CD4-positive, alpha-beta T cell treated with Interleukin-15 for 4 hours (primary cell): ENCODE measurements around the gene RAB10.

Source experiments
- DNase-seq: peaks from one replicate; pipeline ENCODE4 v3.0.0-alpha.2; 2020; ENCODE audit warnings: low spot score

The RAB10 gene

DNA sequence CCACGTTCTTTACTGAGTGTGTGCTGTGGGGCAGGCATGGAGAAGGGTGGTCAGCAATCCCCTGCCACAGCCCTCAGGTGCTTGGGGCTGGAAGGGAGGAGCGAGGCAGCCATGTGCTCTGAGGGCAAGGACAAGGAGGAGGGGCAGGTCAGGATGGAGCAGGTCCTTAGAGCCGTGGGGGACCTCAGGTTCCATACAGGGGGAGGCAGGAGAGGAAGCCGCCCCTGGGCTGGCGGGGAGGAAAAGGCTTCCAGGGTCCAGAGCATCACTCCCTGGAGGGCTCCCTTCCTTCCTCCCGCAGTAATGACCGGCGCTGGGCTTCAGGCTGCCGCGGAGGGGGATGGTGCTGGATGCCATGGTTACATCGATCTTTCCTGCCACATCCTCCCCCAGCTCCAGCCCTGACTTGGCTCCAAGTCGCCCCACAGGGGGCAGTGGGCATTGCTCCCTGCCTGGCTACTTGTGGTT is 145.6 kb downstream of the RAB10 start:
- DNase-seq, result no peak

GRCh38 chr2:26182441-26182840 is 148.6 kb downstream of the RAB10 start:
- DNase-seq, result no peak

DNA sequence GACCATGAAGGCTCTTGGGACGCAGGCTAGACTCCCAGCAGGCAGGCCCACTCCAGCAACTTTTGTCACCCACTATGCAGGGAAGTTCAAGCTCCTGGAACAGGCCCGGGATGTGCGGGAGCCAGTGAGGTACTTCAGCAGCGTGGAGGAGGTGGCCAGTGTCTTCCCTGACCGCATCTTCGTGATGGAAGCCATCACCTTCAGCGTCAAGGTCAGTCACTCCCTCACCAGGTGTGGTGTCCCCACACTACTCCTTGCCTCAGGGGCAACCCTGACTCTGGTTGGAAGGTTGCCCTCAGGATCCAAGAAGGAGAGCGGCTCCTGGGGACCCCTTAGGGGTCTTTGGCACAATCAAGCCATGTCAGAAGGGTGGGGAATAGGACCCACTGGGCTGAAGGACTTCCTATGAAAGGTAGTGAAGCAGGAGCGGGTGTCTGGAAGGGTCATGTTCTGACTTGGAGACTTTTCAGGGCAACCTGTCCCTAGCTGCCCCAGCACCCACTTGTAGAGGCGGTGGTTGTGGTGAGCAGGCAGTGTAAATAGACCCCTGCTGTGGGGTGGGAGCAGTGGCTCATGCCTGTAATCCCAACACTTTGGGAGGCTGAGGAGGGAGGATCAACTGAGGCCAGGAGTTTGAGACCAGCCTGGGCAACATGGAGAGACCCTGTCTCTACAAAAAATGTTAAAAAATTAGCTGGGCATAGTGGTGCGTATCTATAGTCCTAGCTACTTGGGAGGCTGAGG is 149.2 kb downstream of the RAB10 start:
- DNase-seq, result no peak

DNA sequence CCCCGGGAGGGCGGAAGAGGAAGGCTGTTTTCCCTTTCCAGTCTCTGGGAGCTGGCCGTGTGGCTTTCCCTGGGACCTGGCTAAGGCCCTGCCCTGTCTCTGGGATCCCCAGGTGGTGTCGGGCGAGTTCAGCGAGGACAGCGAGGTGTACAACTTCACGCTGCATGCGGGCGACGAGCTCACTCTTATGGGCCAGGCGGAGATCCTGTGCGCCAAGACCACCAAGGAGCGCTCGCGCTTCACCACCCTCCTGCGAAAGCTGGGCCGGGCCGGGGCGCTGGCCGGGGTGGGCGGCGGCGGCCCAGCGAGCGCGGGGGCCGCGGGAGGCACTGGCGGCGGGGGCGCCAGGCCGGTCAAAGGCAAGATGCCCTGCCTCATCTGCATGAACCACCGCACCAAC is 150.2 kb downstream of the RAB10 start:
- no peak for DNase-seq

DNA sequence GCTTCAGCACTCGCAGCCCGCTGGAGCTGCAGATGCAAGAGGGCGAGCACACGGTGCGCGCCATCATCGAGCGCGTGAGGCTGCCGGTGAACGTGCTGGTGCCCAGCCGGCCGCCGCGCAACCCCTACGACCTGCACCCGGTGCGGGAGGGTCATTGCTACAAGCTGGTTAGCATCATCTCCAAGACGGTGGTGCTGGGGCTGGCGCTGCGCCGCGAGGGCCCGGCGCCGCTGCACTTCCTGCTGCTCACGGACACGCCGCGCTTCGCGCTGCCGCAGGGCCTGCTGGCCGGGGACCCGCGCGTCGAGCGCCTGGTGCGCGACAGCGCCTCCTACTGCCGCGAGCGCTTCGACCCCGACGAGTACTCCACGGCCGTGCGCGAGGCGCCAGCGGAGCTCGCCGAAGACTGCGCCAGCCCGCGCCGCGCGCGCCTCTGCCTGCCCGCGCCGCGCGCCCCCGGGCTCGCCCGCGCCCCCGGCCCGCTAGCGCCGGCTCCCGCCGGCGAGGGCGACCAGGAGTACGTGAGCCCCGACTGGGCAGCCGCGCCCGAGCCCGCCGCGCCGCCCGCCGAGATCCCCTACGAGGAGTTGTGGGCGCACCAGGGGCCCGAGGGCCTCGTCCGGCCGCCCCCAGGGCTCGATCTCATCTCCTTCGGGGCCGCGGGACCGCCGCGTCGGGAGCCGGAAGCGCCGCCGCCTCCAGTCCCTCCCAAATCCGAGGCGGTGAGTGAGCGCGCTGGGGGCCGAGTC is 150.8 kb downstream of the RAB10 start:
- DNase-seq, result peak; percentile 87

GRCh38 chr2:26185304-26185928 is 151.5 kb downstream of the RAB10 start:
- DNase-seq, result no peak

DNA sequence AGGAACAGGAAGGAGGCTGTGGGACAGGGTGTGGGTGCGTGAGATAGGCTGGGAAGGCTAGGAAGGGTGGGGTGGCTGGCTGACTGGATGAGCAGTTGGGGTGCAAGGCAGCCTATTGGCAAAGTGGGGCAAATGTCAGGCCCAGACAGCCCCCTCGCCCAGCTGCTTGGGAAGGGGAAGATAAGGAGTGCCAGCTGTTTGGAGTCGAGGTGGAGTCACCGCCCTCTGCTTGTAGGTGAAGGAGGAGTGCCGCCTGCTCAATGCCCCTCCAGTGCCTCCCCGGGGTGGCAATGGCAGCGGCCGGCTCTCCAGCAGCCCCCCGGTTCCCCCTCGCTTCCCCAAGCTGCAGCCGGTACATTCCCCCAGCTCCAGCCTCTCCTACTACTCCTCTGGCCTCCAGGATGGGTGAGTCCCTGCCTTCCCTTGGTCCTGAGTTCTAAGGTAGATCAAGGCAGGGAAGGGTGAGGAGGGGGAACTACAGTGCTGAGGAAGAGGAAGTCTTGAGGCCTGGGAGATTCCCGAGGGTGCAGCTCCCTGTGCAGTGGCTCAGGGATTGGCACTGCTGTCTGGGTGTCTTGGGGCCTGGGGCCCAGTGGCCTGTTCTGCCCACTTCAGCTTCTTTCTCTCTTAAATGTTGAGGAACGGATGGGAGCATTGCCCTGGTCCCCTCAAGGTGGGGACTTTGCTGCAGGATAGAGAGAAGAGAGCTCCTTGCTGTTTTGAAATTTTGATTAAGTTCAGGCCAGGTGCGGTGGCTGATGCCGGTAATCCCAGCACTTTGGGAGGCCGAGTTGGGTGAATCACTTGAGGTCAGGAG is 152.3 kb downstream of the RAB10 start:
- DNase-seq, result no peak
